Endometrial microvascular endothelial cells (primary cell): Measurements from ENCODE around the gene PHETA2. TPM values are rescaled to one million over a fixed set of nuclear protein-coding genes. Genes with fewer than 3 reads are reported as not detected.

Source experiments
- in situ Hi-C: cut with HindIII; loops from 2 replicates; pipeline ENCODE4 v1.10.0; 2017; ENCODE audit warnings: low sequenced_read_pairs, low pct_unique_long_range_greater_than_20kb; ENCODE audit errors: inconsistent ontology term
- total RNA-seq: library from RNA; depleted of rRNA; stranded (reverse); fragments of >200 nt; gene quantifications from one replicate; pipeline ENCODE4 v1.2.3, GENCODE V29; 2015; ENCODE audit errors: inconsistent ontology term

PHETA2 gene
- 26.9 TPM for total RNA-seq

- in situ Hi-C loops = no loop called here
Observed at GRCh38 chr22:42074132-42074811, at the start of gene PHETA2. Gene PHETA2 (plus strand): TSS chr22:42074248. CDS start chr22:42077294, 3,046 bp downstream.

GRCh38 chr22:42025421-42025820 is 48.6 kb upstream of the PHETA2 start:
- in situ Hi-C loops = no loop called here

- in situ Hi-C loops = no loop called here
Observed at GRCh38 chr22:42026705-42027104, 47.3 kb upstream of the PHETA2 start.

- in situ Hi-C loops = no loop called here
Observed at GRCh38 chr22:42033263-42034181, 40.5 kb upstream of the PHETA2 start.

- in situ Hi-C loops = no loop called here
Observed at GRCh38 chr22:42035256-42035655, 38.8 kb upstream of the PHETA2 start.

GRCh38 chr22:42039271-42039670 is 34.8 kb upstream of the PHETA2 start:
- in situ Hi-C loops = no loop called here

- in situ Hi-C loops = no loop called here
Observed at GRCh38 chr22:42041784-42042183, 32.3 kb upstream of the PHETA2 start.

GRCh38 chr22:42050641-42051180 is 23.3 kb upstream of the PHETA2 start:
- in situ Hi-C loops = no loop called here

GRCh38 chr22:42052765-42053164 is 21.3 kb upstream of the PHETA2 start:
- in situ Hi-C loops = no loop called here

GRCh38 chr22:42056757-42057511 is 17.1 kb upstream of the PHETA2 start:
- in situ Hi-C loops = no loop called here

GRCh38 chr22:42060489-42060888 is 13.6 kb upstream of the PHETA2 start:
- in situ Hi-C loops = no loop called here

- in situ Hi-C loops = no loop called here
Observed at GRCh38 chr22:42061041-42061440, 13.0 kb upstream of the PHETA2 start.

GRCh38 chr22:42062506-42063170 is 11.4 kb upstream of the PHETA2 start:
- in situ Hi-C loops = no loop called here

GRCh38 chr22:42064629-42065028 is 9.4 kb upstream of the PHETA2 start:
- in situ Hi-C loops = no loop called here

GRCh38 chr22:42065438-42066125 is 8.5 kb upstream of the PHETA2 start:
- in situ Hi-C loops = no loop called here

GRCh38 chr22:42066126-42066761 is 7.8 kb upstream of the PHETA2 start:
- in situ Hi-C loops = no loop called here

- in situ Hi-C loops = no loop called here
Observed at GRCh38 chr22:42066937-42067336, 7.1 kb upstream of the PHETA2 start.
